Esophagus squamous epithelium (tissue), 5 donors: ENCODE measurements around the gene RBM5. TPM values are rescaled to one million over a fixed set of nuclear protein-coding genes. Genes with fewer than 3 reads are reported as not detected.
A peak's percentile ranks its signal among the peaks of the same experiment; 100 is the strongest.

Experiments
- DNase-seq: peaks from one replicate; lab custom pipeline; 2025; lab: John Stamatoyannopoulos, UW
- H3K27ac ChIP-seq, 4 donors: fragments of 200-600 bp; sonication (generic); one replicate each; pipeline ENCODE4 v1.5.1; 2016 to 2019; ENCODE audit warnings: mild to moderate bottlenecking in 1 of 4
- H3K27me3 ChIP-seq, 4 donors: fragments of 200-600 bp; sonication (generic); 1 replicate in 3 of 4; 2 replicates in 1 of 4; pipeline versions ENCODE4 v1.5.1 to v1.6.0; 2017 to 2021; ENCODE audit warnings: antibody characterized with exemption in 1 of 4
- H3K36me3 ChIP-seq, 3 donors: fragments of 200-600 bp; sonication (generic); one replicate each; pipeline ENCODE4 v1.5.1; 2016 to 2019
- H3K4me1 ChIP-seq, 3 donors: fragments of 200-600 bp; sonication (generic); one replicate each; pipeline ENCODE4 v1.5.1; 2017 to 2019
- H3K4me3 ChIP-seq, 4 donors: fragments of 200-600 bp; sonication (generic); 1 replicate in 3 of 4; 2 replicates in 1 of 4; pipeline ENCODE4 v1.5.1; 2016 to 2019; ENCODE audit warnings: mild to moderate bottlenecking in 2 of 4, moderate library complexity in 1 of 4
- H3K9me3 ChIP-seq, 3 donors: fragments of 200-600 bp; sonication (generic); one replicate each; pipeline ENCODE4 v1.5.1; 2016 to 2019
- POLR2A ChIP-seq, 4 donors: fragments of 450-650 bp; IDR thresholded peaks; one replicate each; pipeline ENCODE4 v1.6.1; 2017; ENCODE audit warnings: antibody characterized with exemption in 4 of 4, mild to moderate bottlenecking in 4 of 4, moderate library complexity in 3 of 4
- WGBS, 2 donors: methylation state at CpG; one replicate each; pipeline ENCODE4 v1.1.5; 2018; 5-methylcytosine and 5-hydroxymethylcytosine counted together
- intact Hi-C: fragments of 100-400 bp; cut with DNase I; formaldehyde crosslinking; loops from one replicate; pipeline ENCODE4 v1.15.0; 2022
- total RNA-seq, 4 donors: library from RNA; depleted of rRNA; stranded (reverse); fragments of >200 nt; gene quantifications; one replicate each; pipeline ENCODE4 v1.1.0, GENCODE V29; 2016
- TF ChIP-seq, protein P1 (sequence below), 6 experiments: fragments of 450-650 bp in 4 of 6; fragments of 200-600 bp in 2 of 6; sonication (generic) in 2 of 6; IDR thresholded peaks; one replicate each; pipeline ENCODE4 v1.5.1; 2016 to 2019; ENCODE audit warnings: antibody characterized with exemption in 6 of 6, mild to moderate bottlenecking in 4 of 6, moderate library complexity in 4 of 6
- donor health status: DM: yes; HTN: yes; CAD: no.

The RBM5 gene
- total RNA-seq, 4 donors from 2014 or later = 60.1 to 197 (median 107) TPM

DNA sequence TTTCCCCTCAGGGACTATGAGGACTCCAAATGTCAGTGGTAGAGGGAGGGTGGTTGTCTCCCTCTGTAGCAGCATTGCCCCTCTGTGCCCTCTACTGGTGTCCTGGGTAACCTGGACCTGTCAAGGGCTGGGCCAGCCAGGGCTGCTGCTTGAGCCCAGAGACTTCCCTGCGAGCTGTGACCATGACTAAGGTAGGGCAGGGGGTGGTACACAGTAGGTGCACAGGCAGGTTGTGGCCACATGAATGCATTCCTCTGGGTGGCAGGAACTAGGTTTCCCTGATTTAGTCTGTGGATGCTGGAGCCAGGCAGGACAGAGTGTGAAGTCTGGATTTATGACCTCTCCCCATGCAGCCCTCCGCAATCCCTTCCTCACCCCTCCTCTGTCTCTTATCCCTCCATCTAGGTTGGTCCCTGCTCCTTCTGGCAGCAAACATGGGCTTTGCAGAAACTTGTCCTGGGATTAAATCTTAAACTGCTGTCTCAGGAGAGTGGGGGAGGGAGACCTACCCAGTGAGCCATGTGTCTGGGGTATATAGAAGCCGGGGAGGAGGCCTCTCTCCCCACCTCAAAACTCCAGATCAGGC is 57.7 kb downstream of the RBM5 start:
- H3K27me3 ChIP-seq = no peaks in the 10 kb centered on the region
- H3K27ac ChIP-seq = peak overlapping the region in 3 of 4 donors; percentile 48 to 72 (median 70)
- H3K4me1 ChIP-seq = peaks cover 38 to 72% (median 51%) of the 10 kb centered on the region in 3 donors
- WGBS, 2 donors = 56 to 68% methylated on average over 2 to 3 of the region's 3 CpGs
- DNase-seq = no peak
- no peak overlapping the region for H3K4me3 ChIP-seq
- H3K36me3 ChIP-seq = no peaks in the 10 kb centered on the region
- intact Hi-C loops = no loop called here
- H3K9me3 ChIP-seq = no peaks in the 10 kb centered on the region
- no peak for TF ChIP-seq POLR2A (IDR thresholded peaks at IDR 0.05)
- TF ChIP-seq, protein P1, sequence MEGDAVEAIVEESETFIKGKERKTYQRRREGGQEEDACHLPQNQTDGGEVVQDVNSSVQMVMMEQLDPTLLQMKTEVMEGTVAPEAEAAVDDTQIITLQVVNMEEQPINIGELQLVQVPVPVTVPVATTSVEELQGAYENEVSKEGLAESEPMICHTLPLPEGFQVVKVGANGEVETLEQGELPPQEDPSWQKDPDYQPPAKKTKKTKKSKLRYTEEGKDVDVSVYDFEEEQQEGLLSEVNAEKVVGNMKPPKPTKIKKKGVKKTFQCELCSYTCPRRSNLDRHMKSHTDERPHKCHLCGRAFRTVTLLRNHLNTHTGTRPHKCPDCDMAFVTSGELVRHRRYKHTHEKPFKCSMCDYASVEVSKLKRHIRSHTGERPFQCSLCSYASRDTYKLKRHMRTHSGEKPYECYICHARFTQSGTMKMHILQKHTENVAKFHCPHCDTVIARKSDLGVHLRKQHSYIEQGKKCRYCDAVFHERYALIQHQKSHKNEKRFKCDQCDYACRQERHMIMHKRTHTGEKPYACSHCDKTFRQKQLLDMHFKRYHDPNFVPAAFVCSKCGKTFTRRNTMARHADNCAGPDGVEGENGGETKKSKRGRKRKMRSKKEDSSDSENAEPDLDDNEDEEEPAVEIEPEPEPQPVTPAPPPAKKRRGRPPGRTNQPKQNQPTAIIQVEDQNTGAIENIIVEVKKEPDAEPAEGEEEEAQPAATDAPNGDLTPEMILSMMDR (IDR thresholded peaks at IDR 0.05) = peak in 1 of 6 experiments; percentile 15

DNA sequence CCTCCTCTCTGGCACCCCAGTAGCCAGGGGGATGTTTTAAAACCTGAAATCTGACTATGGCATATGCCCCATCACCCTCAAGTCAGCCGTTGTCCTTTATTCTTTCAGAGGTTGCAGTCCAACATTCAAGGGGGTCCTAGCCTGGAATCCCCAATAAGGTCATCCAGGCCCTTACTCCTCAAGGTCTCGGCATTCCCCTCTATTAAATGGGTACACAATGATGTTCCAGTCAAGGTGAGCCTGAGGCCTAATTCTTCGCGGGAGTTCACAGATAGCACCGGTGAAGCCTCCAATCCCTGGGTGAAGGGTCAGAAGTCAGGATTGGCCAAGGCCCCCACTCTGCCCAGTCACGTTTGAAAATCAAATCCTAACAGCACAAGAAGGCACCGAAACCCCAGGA is 58.3 kb downstream of the RBM5 start:
- Histone ChIP-seq H3K4me3 (no peak overlapping the region), H3K27me3 (no peaks in the 10 kb centered on the region), H3K36me3 (no peaks in the 10 kb centered on the region), H3K27ac (peak overlapping the region in 3 of 4 donors; percentile 48 to 72 (median 70)), H3K9me3 (no peaks in the 10 kb centered on the region), H3K4me1 (peaks cover 41 to 78% (median 57%) of the 10 kb centered on the region in 3 donors)
- DNase-seq = no peak
- intact Hi-C loops = no loop called here
- TF ChIP-seq, protein P1 (IDR thresholded peaks at IDR 0.05) = no peak
- TF ChIP-seq POLR2A (IDR thresholded peaks at IDR 0.05) = no peak
- 57 to 82% methylated on average over 5 to 6 of the region's 7 CpGs for WGBS, 2 donors

DNA sequence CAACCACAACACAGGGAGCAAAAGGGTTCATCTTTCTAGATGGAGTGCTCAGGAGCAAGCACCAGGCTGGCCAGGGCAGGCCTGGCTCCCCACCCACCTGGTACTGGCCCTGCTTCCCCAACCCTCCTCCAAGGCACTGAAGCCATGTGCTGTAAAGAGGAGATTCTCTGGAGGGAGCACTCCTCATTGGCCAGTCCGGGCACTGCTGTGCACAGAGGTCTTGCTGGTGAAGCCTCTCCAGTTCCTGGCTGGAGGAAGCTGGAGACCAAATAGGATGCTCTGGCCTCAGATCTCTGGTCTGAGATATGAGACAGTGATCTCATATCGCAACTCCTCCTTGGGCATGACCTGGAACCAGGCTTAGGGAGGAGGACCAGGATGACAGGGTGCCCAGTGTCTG is 58.7 kb downstream of the RBM5 start:
- Histone ChIP-seq H3K27me3 (no peaks in the 10 kb centered on the region), H3K36me3 (no peaks in the 10 kb centered on the region), H3K4me3 (no peak overlapping the region), H3K9me3 (no peaks in the 10 kb centered on the region), H3K27ac (peak overlapping the region in 3 of 4 donors; percentile 48 to 72 (median 70)), H3K4me1 (peaks cover 41 to 83% (median 61%) of the 10 kb centered on the region in 3 donors)
- TF ChIP-seq, protein P1 (IDR thresholded peaks at IDR 0.05) = no peak
- TF ChIP-seq POLR2A (IDR thresholded peaks at IDR 0.05) = no peak
- no peak for DNase-seq
- intact Hi-C loops = no loop called here
- 90% methylated on average over 2 of the region's 2 CpGs; no CpG with 5 or more reads in 1 of the 2 donors for WGBS, 2 donors

DNA sequence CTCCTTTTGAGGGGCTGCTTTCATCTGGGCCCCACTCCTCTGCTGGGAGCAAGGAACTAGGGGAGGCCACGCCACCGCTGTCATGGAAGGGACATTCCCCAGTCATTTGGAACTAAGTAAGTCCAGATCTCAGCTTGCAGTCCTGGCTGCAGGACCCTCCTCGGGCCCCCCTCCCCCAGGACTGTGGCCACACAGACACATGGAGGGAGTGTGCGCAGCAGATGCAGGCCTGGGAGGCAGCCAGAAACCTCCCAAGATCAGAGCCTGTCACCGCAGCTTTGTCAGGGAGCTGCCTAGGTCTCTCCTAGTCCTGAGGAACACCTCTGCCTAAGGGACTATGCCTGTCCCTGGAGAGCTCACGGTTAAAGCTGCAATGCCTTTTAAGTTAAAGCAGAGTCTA is 59.1 kb downstream of the RBM5 start:
- H3K27me3 ChIP-seq = no peaks in the 10 kb centered on the region
- peak overlapping the region; percentile 3 to 72 (median 59) for H3K27ac ChIP-seq
- intact Hi-C loops = no loop called here
- H3K4me1 ChIP-seq = peaks cover 41 to 87% (median 63%) of the 10 kb centered on the region in 3 donors
- H3K4me3 ChIP-seq = no peak overlapping the region
- TF ChIP-seq, protein P1 (IDR thresholded peaks at IDR 0.05) = no peak
- no peak for TF ChIP-seq POLR2A (IDR thresholded peaks at IDR 0.05)
- no peaks in the 10 kb centered on the region for H3K36me3 ChIP-seq
- no peak for DNase-seq
- H3K9me3 ChIP-seq = no peaks in the 10 kb centered on the region
- WGBS, 2 donors = 38 to 43% methylated on average over 1 to 2 of the region's 6 CpGs

DNA sequence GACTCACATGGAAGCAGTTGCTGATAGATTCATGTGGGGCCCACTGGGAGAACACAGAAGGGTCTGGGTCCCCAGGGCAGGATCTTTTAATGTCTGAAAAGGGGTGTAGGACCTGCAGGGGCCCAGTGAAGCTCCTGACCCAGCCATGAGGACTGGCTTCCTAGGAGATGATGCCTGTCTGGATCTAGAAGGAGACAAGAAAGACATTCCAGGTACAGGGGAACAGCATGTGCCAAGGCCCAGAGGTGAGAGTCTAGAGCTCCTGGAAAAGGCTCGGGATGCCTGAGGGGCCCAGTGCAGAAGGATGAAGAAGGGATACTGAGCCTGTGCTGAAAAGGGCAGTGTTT is 61.7 kb downstream of the RBM5 start:
- DNase-seq = no peak
- peaks cover 0 to 3% (median 0%) of the 10 kb centered on the region in 4 donors for H3K27me3 ChIP-seq
- H3K4me1 ChIP-seq = peaks cover 48 to 95% (median 67%) of the 10 kb centered on the region in 3 donors
- peak overlapping the region; percentile 83 to 97 (median 87) for H3K27ac ChIP-seq
- H3K36me3 ChIP-seq = no peaks in the 10 kb centered on the region
- intact Hi-C loops = no loop called here
- H3K4me3 ChIP-seq = no peak overlapping the region
- WGBS, 2 donors = 50 to 57% methylated on average over 1 of the region's 1 CpG
- H3K9me3 ChIP-seq = no peaks in the 10 kb centered on the region
- TF ChIP-seq, protein P1 (IDR thresholded peaks at IDR 0.05) = no peak
- no peak for TF ChIP-seq POLR2A (IDR thresholded peaks at IDR 0.05)
